Esophagus muscularis mucosa (tissue), 4 donors: ENCODE data around the gene NR2F1. TPM values are rescaled to one million over a fixed set of nuclear protein-coding genes. Genes with fewer than 3 reads are reported as not detected.

Experiments
- DNase-seq: peaks from one replicate; pipeline ENCODE4 v3.0.0-alpha.2; 2017; ENCODE audit errors: extremely low spot score
- H3K27ac ChIP-seq, 4 donors: fragments of 200-600 bp; sonication (generic); replicated peaks in 1 of 4; 1 replicate in 3 of 4; 2 replicates in 1 of 4; pipeline ENCODE4 v1.5.1; 2016 to 2019; ENCODE audit warnings: mild to moderate bottlenecking in 1 of 4
- H3K27me3 ChIP-seq, 4 donors: fragments of 200-600 bp; sonication (generic); one replicate each; pipeline versions ENCODE4 v1.5.1 to v1.6.0; 2016 to 2019
- H3K36me3 ChIP-seq, 4 donors: fragments of 200-600 bp; sonication (generic); one replicate each; pipeline ENCODE4 v1.5.1; 2016 to 2019
- H3K4me1 ChIP-seq, 4 donors: fragments of 200-600 bp; sonication (generic); one replicate each; pipeline ENCODE4 v1.5.1; 2016 to 2019
- H3K4me3 ChIP-seq, 4 donors: fragments of 200-600 bp; sonication (generic); 1 replicate in 2 of 4; 2 replicates in 2 of 4; pipeline ENCODE4 v1.5.1; 2016 to 2019; ENCODE audit warnings: mild to moderate bottlenecking in 4 of 4, moderate library complexity in 1 of 4
- H3K9me3 ChIP-seq, 4 donors: fragments of 200-600 bp; sonication (generic); 1 replicate in 3 of 4; 2 replicates in 1 of 4; pipeline ENCODE4 v1.5.1; 2016 to 2019
- CTCF ChIP-seq, 3 experiments: fragments of 200-600 bp in 2 of 3; fragments of 450-650 bp in 1 of 3; sonication (generic) in 2 of 3; IDR thresholded peaks; one replicate each; pipeline ENCODE4 v1.5.1; 2017 to 2019; ENCODE audit warnings: antibody characterized with exemption in 3 of 3, mild to moderate bottlenecking in 2 of 3, moderate library complexity in 1 of 3
- EP300 ChIP-seq: sonication (generic); formaldehyde crosslinking; IDR thresholded peaks from one replicate; pipeline ENCODE4 v1.6.1; 2017; ENCODE audit warnings: antibody characterized with exemption
- POLR2A ChIP-seq: fragments of 450-650 bp; IDR thresholded peaks from one replicate; pipeline ENCODE4 v1.6.1; 2017; ENCODE audit warnings: antibody characterized with exemption, moderate library complexity, mild to moderate bottlenecking, low read depth
- POLR2AphosphoS5 ChIP-seq, 2 donors: sonication (generic); formaldehyde crosslinking; IDR thresholded peaks; one replicate each; pipeline ENCODE4 v1.6.1; 2017; ENCODE audit warnings: antibody characterized with exemption in 2 of 2
- WGBS: methylation state at CpG from one replicate; pipeline ENCODE4 v1.1.5; 2018; 5-methylcytosine and 5-hydroxymethylcytosine counted together
- intact Hi-C: fragments of 100-400 bp; cut with DNase I; formaldehyde crosslinking; loops from one replicate; pipeline ENCODE4 v1.15.1; 2023
- total RNA-seq, 4 donors: library from RNA; depleted of rRNA; stranded (reverse); fragments of >200 nt; gene quantifications; one replicate each; pipeline versions ENCODE4 v1.1.0 to v1.2.1, GENCODE V29; 2016

NR2F1 gene
- total RNA-seq, 4 donors from 2014 or later: 17.4 to 43.8 (median 40.6) TPM

- Histone ChIP-seq H3K27me3 (peaks cover 0 to 46% (median 13%) of the 10 kb centered on the region in 4 donors), H3K9me3 (no peaks in the 10 kb centered on the region), H3K4me3 (peak overlapping the region; percentile 50 to 64 (median 53)), H3K36me3 (no peaks in the 10 kb centered on the region), H3K27ac (peak overlapping the region; percentile 69 to 89 (median 77)), H3K4me1 (peaks cover 16 to 29% (median 19%) of the 10 kb centered on the region in 4 donors)
- 71% methylated on average over 10 of the region's 10 CpGs for WGBS
- intact Hi-C loops: loop anchor here (10.0 kb wide), 1 partner anchor 190 kb away; no protein-coding TSS in a partner anchor
- TF ChIP-seq POLR2AphosphoS5 (IDR thresholded peaks at IDR 0.05) (no peak), EP300 (no peak), CTCF (IDR thresholded peaks at IDR 0.05) (no peak)
- DNase-seq: no peak
These were observed 21.9 kb downstream of the NR2F1 start for GRCh38 chr5:93604644-93605515.

GRCh38 chr5:93606382-93606752 lies 23.3 kb downstream of the NR2F1 start:
- peaks cover 0 to 61% (median 26%) of the 10 kb centered on the region in 4 donors for H3K27me3 ChIP-seq

GRCh38 chr5:93607367-93608258 lies 24.6 kb downstream of the NR2F1 start:
- H3K4me1 ChIP-seq: peaks cover 16 to 33% (median 31%) of the 10 kb centered on the region in 4 donors
- 25% methylated on average over 19 of the region's 19 CpGs for WGBS
- no peaks in the 10 kb centered on the region for H3K36me3 ChIP-seq
- intact Hi-C loops: loop anchor here (10.0 kb wide), 1 partner anchor 187 kb away; no protein-coding TSS in a partner anchor
- DNase-seq: no peak
- peak overlapping the region; percentile 22 to 63 (median 42) for H3K27ac ChIP-seq
- H3K9me3 ChIP-seq: no peaks in the 10 kb centered on the region
- H3K4me3 ChIP-seq: peak overlapping the region in 3 of 4 donors; percentile 2 to 30 (median 12)
- TF ChIP-seq CTCF (IDR thresholded peaks at IDR 0.05) (peak; percentile 38 to 51 (median 48)), EP300 (no peak)
- peaks cover 0 to 69% (median 32%) of the 10 kb centered on the region in 4 donors for H3K27me3 ChIP-seq

More at GRCh38 chr5:93606382-93606752, 23.3 kb downstream of the NR2F1 start:
- Histone ChIP-seq H3K36me3 (no peaks in the 10 kb centered on the region), H3K4me3 (no peak overlapping the region), H3K27ac (peak overlapping the region in 1 of 4 donors; percentile 58), H3K9me3 (no peaks in the 10 kb centered on the region), H3K4me1 (peaks cover 16 to 23% (median 19%) of the 10 kb centered on the region in 4 donors)
- TF ChIP-seq POLR2AphosphoS5 (IDR thresholded peaks at IDR 0.05) (no peak), POLR2A (no peak), CTCF (IDR thresholded peaks at IDR 0.05) (no peak), EP300 (no peak)
- no peak for DNase-seq
- intact Hi-C loops: loop anchor here (10.0 kb wide), 1 partner anchor 188 kb away; no protein-coding TSS in a partner anchor

GRCh38 chr5:93608855-93609254 lies 25.8 kb downstream of the NR2F1 start:
- TF ChIP-seq POLR2A (no peak), POLR2AphosphoS5 (IDR thresholded peaks at IDR 0.05) (no peak), CTCF (IDR thresholded peaks at IDR 0.05) (no peak), EP300 (no peak)
- DNase-seq: no peak
- Histone ChIP-seq H3K4me3 (no peak overlapping the region), H3K27me3 (peaks cover 0 to 70% (median 30%) of the 10 kb centered on the region in 4 donors), H3K9me3 (no peaks in the 10 kb centered on the region), H3K36me3 (no peaks in the 10 kb centered on the region), H3K4me1 (peaks cover 18 to 33% (median 31%) of the 10 kb centered on the region in 4 donors), H3K27ac (no peak overlapping the region)
- WGBS: 68% methylated on average over 4 of the region's 4 CpGs
- intact Hi-C loops: loop anchor here (10.0 kb wide), 1 partner anchor 186 kb away; no protein-coding TSS in a partner anchor
